H7 (cell line): ENCODE measurements around the gene HDAC4. TPM values are rescaled to one million over a fixed set of nuclear protein-coding genes. Genes with fewer than 3 reads are reported as not detected.

Experiments used
- DNase-seq: peaks from one replicate; pipeline ENCODE4 v3.0.0; 2012
- H3K27me3 ChIP-seq: 2 replicates; pipeline ENCODE4 v1.6.0; 2011; ENCODE audit warnings: mild to moderate bottlenecking, low read length; ENCODE audit not compliant: control insufficient read depth, insufficient read depth
- H3K36me3 ChIP-seq: replicated peaks from 2 replicates; pipeline ENCODE4 v1.5.1; 2011; ENCODE audit warnings: low read length; ENCODE audit not compliant: control insufficient read depth, insufficient read depth
- H3K4me3 ChIP-seq: 2 replicates; pipeline ENCODE4 v1.5.1; 2011; ENCODE audit warnings: low read depth, mild to moderate bottlenecking, control low read depth, low read length, moderate library complexity; ENCODE audit not compliant: insufficient read depth
- total RNA-seq: library from RNA; depleted of rRNA; stranded (reverse); fragments of >200 nt; shearing (Covaris generic); gene quantifications from 2 replicates; pipeline ENCODE4 v1.2.3, GENCODE V29; 2014

Gene HDAC4
- total RNA-seq, 1 experiment from 2014 or later, result 18.1 TPM

DNA sequence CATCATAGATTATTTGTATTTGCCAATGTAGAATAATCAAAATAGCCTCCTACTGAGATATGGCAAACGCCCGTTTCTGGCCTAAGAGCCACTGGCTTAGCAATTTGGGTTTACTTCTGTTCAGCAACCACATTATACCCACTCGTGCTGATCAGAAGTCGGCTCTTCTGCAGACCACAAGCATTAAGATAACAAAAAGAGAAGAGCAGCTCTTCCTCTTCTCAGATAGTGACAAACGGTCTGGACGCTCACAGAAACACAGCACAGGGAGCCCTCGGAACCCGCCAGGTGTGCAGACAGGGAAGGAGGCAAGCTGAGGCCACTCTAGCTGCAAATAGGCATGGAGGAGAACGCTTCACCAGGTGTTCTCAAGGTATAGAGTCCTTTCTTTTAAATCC, 164.0 kb downstream of the HDAC4 start:
- Histone ChIP-seq H3K36me3 (no peaks in the 10 kb centered on the region), H3K4me3 (no peak overlapping the region), H3K27me3 (no peaks in the 10 kb centered on the region)
- DNase-seq, result no peak

DNA sequence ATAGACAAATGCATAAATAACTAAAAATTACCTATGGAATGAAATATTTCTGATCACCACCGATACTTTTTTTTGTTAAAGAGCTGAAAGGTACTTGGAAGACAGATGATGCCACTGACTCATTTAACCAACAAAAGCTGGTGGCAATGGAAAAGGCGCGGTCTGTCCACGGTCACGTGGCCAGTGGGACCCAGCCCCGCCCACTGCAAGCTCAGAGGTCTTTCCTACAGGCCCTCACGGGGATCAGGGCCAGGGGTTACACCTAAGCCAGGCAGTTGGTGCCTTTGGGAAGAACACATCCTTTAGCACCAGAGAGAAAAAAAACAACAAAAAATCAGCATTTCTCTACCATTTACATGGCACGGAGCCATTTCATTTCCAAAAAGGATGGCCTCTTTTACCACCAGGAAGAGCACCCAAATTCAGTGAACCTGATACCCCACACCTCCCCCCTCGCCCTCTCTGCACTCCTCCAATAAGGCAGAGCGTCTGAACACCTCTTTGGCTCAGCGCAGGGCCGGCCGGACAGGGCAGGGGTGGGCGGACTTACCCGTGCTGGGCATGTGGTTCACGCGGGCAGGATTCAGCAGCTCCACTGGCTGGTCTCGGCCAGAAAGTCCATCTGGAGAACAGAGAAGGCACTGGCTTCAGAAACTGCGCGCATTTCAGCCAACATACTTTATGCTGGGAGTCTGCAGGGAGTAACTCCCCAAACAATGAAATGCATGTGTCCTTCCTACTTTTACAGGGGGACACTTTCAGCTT, 164.6 kb downstream of the HDAC4 start:
- no peaks in the 10 kb centered on the region for H3K27me3 ChIP-seq
- DNase-seq, result peak; percentile 41
- H3K4me3 ChIP-seq, result no peak overlapping the region
- H3K36me3 ChIP-seq, result no peaks in the 10 kb centered on the region

DNA sequence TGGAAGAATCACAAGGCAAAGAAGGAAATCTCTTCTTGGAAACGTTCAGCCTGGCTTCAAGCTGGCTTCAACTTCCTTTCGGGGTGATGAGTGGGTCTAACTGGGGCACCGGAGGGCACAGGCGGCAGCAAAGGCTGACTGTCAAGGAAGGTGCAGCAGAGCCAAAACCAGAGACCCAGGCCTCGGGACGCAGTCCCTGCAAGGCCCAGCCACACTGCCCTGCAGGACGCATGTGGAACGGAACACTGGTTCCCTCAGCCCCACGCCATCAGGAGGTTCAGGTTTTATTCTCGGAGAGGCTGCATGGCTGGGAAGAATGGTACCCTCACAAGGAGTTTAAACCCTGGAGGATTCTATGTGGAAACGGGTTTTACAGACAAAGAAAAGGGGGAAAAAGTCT, 165.5 kb downstream of the HDAC4 start:
- no peak for DNase-seq
- H3K36me3 ChIP-seq, result no peaks in the 10 kb centered on the region

DNA sequence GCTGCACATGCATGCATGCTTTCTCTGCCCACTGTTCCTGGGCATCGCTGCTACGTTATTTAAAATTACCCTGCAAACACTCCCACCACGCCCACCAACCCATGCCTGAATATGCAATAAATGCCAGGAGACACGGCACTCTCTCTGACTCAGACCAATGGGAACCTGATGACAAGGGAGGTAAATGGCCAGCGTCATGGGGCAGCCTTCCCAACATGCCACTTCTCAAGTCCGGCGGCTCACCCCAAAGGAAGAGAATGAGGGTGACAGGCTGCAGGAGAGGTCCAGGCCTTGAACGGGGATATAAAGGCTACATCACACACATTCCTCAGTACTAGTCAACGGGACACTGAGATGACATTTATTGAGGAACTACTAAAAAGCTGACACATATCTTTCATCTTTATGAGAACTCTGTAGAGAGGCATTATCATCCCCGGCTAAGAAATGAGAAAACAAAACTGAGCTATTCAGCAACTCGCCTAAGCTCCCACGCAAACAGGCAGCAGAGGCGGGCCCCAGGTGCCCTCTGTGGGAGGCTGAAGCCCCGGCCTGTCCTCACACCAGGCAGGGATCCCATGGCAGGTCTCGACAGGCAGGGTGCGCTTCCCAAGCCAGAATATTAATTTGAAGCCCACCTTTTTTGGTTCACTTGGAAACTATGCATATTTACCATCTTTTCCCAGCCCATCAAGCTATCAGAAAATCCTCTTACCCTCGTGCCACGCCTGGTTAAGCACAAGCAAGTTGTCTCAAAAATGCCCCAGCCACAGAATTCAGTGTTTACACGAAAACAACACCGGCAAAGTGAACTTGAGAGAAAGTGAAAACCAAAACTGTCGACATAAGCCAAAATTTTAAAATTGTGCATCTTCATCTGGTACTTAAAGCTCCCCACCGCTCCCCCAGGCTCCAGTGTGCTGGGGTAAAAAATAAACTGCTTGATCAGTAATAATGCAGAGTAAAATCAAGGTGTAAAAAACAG, 166.3 kb downstream of the HDAC4 start:
- H3K36me3 ChIP-seq, result no peaks in the 10 kb centered on the region
- no peak overlapping the region for H3K4me3 ChIP-seq
- no peaks in the 10 kb centered on the region for H3K27me3 ChIP-seq
- no peak for DNase-seq

More for the DNA sequence above, 165.5 kb downstream of the HDAC4 start:
- no peaks in the 10 kb centered on the region for H3K27me3 ChIP-seq
- no peak overlapping the region for H3K4me3 ChIP-seq

DNA sequence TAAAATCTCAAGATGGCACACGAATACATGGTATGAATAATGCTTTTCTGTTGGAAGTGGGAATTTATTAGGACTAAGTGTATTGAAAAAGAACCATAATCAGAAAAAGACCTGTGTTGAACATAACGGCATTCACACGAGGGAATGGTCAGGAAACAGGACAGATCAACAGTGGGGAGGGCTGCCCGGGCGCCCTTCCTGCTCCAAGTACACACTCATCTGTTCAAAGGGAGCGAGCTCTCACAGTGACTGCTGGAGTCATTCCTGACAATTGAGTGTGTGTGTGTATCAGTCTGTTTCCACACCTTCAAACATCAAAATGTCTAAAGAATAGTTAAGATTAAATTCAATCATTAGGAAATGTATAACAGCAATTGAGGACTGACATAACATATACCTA, 167.2 kb downstream of the HDAC4 start:
- Histone ChIP-seq H3K36me3 (no peaks in the 10 kb centered on the region), H3K27me3 (no peaks in the 10 kb centered on the region), H3K4me3 (no peak overlapping the region)
- no peak for DNase-seq

DNA sequence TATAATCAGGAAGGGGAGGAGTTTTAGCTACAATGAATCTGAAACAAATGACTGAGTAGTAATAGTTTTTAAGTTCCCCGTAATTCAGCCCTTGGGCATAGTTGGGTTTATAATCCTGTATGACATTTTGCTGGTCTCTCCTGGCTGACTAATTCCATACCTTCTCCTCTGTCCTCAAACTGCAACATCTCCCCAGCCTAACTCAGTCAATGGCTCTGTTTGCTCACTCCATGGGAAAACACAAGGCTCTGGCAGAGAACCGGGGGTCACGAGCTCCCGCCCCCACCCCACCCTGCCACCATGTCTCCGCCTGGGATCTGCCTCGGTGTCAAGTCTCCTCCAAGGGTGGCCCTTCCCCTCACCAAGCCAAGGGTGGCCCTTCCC, 168.6 kb downstream of the HDAC4 start:
- DNase-seq, result no peak
- Histone ChIP-seq H3K4me3 (no peak overlapping the region), H3K27me3 (no peaks in the 10 kb centered on the region), H3K36me3 (no peaks in the 10 kb centered on the region)

DNA sequence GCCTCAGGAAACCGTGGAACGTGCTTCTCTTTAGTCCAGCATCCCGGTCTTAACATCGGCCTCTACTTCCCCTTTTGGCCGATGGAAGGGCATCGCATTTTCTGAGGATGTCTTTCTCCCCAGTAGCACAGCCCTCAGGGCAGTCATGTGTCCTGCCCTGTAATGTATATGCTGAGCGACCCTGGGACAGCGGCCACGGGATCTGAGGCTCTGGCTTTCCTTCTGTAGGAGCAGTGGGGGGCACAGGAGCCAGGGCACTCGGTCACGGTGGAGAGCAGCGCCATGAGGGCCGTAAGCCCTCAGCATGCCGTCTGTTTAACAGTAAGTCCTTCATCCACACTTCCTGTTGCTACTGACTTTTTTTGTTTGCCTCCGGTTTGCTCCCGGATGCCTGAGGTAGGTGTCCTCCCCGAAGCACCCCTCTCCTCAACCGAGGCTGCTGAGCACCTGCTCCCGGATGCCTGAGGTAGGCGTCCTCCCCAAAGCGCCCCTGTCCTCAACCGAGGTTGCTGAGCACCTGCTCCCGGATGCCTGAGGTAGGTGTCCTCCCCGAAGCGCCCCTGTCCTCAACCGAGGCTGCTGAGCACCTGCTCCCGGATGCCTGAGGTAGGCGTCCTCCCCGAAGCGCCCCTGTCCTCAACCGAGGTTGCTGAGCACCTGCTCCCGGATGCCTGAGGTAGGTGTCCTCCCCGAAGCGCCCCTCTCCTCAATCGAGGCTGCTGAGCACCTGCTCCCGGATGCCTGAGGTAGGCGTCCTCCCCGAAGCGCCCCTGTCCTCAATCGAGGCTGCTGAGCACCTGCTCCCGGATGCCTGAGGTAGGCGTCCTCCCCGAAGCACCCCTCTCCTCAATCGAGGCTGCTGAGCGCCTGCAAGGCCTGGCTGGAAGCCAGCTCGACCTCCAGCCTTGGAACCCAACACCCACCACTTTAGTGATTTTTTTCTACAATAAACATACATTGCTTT, 169.3 kb downstream of the HDAC4 start:
- H3K4me3 ChIP-seq, result no peak overlapping the region
- no peak for DNase-seq
- no peaks in the 10 kb centered on the region for H3K27me3 ChIP-seq
- H3K36me3 ChIP-seq, result no peaks in the 10 kb centered on the region

DNA sequence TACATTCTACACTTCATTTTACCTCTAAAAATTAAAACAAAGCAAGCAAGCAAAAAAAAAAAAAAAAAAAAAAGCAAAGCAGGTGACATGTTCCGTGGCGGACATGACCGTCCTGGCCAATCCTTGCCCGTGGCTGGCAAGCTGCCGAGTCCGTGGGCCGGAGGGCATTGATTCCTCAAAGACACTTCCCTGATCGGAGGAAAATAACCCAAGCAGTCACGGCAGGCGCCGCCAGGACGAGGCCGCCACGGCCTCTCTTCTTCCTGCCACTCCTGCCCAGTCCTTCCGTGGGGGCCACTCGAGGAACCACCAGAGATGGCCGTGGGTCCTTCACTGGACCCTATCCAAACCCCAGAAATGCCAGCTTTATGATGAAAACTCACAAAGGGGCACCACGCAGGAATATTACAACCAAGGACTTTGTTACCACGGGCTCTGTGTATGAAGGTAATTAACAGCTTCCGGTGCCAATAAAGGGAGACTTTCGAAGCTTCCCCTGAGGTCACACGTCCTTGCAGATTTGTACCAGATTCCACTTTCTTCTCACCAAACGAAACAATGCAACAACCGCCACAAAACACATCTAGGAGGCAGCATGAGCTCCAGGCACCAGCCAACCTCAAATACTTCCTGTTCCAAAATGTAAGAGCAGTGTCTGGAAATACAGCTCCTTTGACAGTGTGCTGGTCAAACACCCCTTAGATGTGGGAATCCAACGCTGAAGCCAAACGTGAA, 170.3 kb downstream of the HDAC4 start:
- Histone ChIP-seq H3K36me3 (no peaks in the 10 kb centered on the region), H3K27me3 (no peaks in the 10 kb centered on the region), H3K4me3 (no peak overlapping the region)
- no peak for DNase-seq

DNA sequence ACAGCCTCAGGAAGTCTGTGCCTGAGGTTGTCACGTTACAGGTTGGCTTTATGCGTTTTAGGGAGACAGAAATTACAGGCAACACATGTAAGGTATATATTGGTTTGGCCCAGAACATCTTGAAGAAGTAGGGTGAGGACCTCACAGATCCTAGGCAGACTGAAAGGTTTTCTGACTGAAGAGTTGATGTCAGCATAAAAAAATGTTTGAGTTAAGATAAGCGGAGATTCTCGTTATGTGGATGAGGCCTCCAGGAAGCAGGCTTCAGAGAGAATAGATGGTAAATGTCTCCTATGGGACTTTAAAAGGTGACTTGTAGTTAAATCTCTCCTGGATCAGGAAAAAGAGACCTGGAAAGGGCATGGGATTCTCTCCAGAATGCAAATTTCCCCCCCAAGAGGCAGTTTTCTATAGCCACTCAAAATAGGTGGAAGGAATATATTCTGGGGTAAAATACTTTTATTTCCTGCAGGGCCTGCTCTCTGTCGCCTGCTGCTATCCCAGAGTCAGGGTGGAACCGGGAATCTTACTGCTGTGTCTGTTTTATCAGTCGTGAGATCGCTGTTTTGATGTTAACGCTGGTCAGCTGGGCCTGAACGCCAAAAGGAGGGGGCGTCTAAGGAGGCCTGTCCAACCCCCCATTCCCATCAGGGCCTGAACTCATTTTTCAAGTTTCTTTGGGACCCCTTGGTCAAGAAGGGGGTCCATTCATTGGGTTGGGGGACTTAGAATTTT, 171.1 kb downstream of the HDAC4 start:
- Histone ChIP-seq H3K4me3 (no peak overlapping the region), H3K36me3 (no peaks in the 10 kb centered on the region), H3K27me3 (no peaks in the 10 kb centered on the region)
- no peak for DNase-seq

DNA sequence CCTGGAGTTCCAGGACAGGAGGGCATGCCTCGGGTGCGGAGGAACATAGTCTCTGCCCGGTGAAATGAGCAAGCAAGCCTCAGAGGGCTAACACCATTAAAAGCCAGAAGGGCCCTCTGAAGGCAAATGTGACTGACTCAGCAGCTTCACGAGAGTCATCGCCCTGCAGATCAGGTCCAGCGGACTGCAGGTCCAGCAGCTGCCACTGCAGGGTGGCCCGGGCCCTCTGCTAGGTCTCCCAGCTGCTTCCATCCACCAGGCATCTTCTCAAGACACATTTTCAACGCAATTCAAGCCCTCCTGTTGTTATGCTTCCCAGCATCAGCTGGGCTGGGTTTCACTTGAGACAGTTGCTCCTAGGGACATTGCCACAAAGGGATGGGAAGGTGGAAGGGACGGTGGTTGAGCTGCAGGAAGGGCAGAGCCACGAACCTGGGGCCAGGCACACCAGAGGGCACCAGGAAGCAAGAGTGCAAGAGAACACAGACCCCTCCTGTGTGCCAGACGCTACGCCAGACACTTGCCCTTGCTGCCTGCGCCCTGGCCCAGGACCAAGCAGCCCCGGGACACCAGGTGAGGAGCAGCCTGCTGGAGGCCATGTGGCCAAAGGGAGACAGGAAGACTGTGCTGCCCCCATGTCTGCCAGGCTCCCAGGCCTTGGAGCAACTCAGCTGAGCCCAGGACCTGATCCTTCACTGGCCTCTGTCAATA, 173.0 kb downstream of the HDAC4 start:
- Histone ChIP-seq H3K36me3 (no peaks in the 10 kb centered on the region), H3K4me3 (no peak overlapping the region), H3K27me3 (no peaks in the 10 kb centered on the region)
- no peak for DNase-seq

DNA sequence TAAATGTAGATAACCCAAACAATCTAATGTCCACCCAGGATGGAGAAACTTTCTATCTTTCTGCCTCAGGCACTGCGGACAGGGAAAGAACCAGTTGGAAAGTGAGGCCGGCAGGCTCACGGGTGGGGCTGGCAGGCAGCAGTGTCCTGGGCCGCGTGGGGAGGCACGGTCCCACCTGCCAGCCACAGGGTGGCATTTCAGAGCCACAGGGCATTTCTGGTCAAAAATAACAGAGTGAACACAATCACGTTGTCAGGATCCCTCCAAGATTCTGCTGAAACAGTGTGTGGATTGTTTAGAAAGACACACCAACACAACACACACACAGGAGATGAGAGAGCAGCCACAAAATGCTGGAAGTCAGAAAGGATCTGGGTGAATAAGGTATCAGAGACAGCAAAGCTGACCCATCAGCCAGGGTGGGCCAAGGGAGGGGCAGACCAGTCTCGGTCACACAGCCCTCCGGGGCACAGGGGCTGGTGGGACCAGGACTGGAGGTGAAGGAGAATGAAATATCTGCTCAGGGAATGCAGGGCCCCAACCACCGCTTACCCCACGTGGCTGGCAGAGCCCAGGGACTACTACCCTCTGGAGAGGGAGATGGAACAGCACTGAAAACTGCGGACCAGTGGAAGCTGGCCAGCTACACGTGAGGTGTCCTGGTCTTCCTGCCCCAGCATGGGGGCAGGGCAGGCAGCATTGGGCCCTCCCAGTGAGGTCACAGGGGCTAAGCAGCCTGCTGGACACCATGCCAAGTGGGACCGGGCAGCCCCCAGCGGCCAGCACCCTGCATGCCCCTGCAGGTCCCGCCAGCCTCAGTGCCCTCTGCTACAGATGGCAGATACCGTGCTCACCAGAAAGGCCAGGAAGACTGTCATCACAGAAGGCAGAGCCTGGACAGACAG, 173.9 kb downstream of the HDAC4 start:
- DNase-seq, result no peak
- Histone ChIP-seq H3K36me3 (no peaks in the 10 kb centered on the region), H3K27me3 (no peaks in the 10 kb centered on the region), H3K4me3 (no peak overlapping the region)
